ENCODE measurements around the gene FAM193B. TPM values are rescaled to one million over a fixed set of nuclear protein-coding genes. Genes with fewer than 3 reads are reported as not detected.

Gene FAM193B
- total RNA-seq, 1 donor from 2014 or later = 103 TPM

DNA sequence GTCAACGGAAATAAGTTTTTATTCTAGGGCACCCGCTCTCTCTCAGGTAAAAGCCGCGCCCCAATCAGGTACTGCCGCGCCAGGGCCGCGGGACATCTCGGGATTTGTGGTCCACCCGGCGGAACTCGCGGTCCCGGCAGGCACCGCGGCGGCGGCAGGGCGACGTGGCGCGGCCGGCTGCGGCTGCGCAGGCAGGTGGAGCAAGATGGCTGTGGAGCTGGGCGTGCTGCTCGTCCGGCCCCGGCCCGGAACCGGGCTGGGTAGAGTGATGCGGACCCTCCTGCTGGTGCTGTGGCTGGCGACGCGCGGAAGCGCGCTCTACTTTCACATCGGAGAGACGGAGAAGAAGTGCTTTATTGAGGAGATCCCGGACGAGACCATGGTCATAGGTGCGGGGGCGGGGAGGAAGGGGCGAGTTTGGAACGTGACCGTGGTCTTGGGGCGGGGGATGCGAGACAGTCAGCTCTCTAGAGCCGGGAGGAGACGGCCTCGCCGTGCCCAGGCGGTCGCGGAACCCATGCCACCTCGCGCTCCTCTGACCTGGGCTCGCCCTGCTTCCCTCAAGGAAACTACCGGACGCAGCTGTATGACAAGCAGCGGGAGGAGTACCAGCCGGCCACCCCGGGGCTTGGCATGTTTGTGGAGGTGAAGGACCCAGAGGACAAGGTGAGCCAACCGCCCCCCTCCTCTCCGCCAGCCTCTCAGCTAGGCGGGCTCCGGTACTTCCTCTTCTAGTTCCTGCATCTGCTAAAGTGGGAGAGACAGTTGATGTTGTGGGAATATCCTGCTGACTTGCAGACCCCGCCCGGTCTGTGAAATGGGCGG is 37.9 kb upstream of the FAM193B start, which contains the start of gene TMED9:
Gene TMED9 (plus strand): TSS at position 194 of the 825 bp plus-strand sequence. CDS start 12 bp downstream, at position 206.
- H3K27ac Mint-ChIP-seq = peak within 1 kb of the TSS; percentile 89
- peaks cover 30% of the 10 kb centered on the region for H3K27me3 Mint-ChIP-seq
- H3K36me3 Mint-ChIP-seq = peaks cover 15% of the 10 kb centered on the region
- peak within 1 kb of the TSS; percentile 95 for H3K4me3 Mint-ChIP-seq
- TF ChIP-seq, protein P1, sequence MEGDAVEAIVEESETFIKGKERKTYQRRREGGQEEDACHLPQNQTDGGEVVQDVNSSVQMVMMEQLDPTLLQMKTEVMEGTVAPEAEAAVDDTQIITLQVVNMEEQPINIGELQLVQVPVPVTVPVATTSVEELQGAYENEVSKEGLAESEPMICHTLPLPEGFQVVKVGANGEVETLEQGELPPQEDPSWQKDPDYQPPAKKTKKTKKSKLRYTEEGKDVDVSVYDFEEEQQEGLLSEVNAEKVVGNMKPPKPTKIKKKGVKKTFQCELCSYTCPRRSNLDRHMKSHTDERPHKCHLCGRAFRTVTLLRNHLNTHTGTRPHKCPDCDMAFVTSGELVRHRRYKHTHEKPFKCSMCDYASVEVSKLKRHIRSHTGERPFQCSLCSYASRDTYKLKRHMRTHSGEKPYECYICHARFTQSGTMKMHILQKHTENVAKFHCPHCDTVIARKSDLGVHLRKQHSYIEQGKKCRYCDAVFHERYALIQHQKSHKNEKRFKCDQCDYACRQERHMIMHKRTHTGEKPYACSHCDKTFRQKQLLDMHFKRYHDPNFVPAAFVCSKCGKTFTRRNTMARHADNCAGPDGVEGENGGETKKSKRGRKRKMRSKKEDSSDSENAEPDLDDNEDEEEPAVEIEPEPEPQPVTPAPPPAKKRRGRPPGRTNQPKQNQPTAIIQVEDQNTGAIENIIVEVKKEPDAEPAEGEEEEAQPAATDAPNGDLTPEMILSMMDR (conservative IDR thresholded peaks at IDR 0.05) = no peak
- H3K4me1 Mint-ChIP-seq (ENCODE audit: unreplicated experiment) = no peaks in the 10 kb centered on the region
- H3K9me3 Mint-ChIP-seq = no peaks in the 10 kb centered on the region
- DNase-seq (ENCODE audit: extremely low spot score, unreplicated experiment) = peak; percentile 93

DNA sequence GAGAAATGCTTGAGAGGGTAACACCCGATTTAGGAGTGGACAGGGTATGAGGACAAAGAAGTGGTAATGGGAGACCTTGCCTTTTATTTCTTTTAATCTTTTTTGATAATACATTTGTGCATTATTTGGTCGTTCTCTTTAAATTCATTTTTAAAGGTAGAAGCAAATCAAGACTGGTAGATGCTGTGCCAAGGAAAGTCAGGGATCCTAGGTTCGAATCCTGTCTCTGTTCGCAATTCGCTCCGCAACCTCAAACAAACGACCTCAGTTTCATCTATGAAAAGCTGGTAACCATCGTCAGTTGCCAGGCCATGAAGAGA is 37.3 kb upstream of the FAM193B start:
- H3K4me1 Mint-ChIP-seq (ENCODE audit: unreplicated experiment) = no peaks in the 10 kb centered on the region
- H3K27me3 Mint-ChIP-seq = peaks cover 33% of the 10 kb centered on the region
- H3K36me3 Mint-ChIP-seq = peaks cover 15% of the 10 kb centered on the region
- H3K4me3 Mint-ChIP-seq = peak overlapping the region; percentile 95
- H3K27ac Mint-ChIP-seq = peak overlapping the region; percentile 89
- DNase-seq (ENCODE audit: extremely low spot score, unreplicated experiment) = no peak
- H3K9me3 Mint-ChIP-seq = no peaks in the 10 kb centered on the region
- TF ChIP-seq, protein P1 (conservative IDR thresholded peaks at IDR 0.05) = no peak

DNA sequence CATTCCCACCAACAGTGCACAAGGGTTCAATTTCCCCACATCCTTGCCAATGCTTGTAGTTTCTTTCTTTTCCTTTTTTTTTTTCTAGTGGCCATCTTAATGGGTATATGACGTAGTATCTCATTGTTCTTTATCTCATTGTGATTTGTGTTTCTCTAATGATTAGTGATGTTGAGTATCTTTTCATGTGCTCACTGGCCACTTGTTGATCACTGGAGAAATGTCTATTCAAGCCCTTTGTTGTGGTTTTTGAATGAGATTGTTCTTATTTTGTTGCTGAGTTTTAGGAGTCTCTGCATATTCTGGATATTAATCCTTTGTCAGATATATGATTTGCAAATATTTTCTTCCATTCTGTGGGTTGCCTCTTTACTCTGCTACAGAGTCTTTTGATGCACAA is 36.0 kb upstream of the FAM193B start:
- TF ChIP-seq, protein P1 (conservative IDR thresholded peaks at IDR 0.05) = no peak
- Mint-ChIP-seq H3K27ac (peak overlapping the region; percentile 32), H3K36me3 (peaks cover 7% of the 10 kb centered on the region), H3K27me3 (peaks cover 43% of the 10 kb centered on the region), H3K4me3 (no peak overlapping the region), H3K9me3 (no peaks in the 10 kb centered on the region), H3K4me1 (ENCODE audit: unreplicated experiment) (no peaks in the 10 kb centered on the region)
- no peak for DNase-seq (ENCODE audit: extremely low spot score, unreplicated experiment)

DNA sequence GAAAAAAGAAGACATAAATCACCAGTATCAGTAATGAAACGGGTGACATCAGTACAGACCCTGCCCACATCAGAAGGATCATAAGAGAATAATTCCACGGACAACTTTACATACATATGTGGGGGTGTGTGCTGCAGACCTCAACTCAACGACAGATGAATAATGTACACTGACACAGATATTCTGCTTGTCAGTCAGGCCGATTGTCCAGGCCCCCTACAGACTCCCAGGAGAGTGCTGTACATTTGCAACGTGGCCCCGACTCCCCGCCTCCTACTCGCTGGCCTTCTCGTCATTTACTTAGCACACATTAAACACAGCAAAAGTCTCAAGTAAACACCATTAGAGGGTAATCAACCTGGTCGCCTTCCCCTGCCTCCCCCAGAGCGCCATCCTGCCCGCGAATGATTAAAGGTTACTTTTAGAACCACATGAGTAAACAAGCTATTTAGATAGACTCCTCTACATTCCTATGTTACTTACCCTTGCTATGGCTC is 34.1 kb upstream of the FAM193B start:
- TF ChIP-seq, protein P1 (conservative IDR thresholded peaks at IDR 0.05) = no peak
- H3K4me3 Mint-ChIP-seq = peak overlapping the region; percentile 14
- no peaks in the 10 kb centered on the region for H3K4me1 Mint-ChIP-seq (ENCODE audit: unreplicated experiment)
- H3K27me3 Mint-ChIP-seq = peaks cover 61% of the 10 kb centered on the region
- DNase-seq (ENCODE audit: extremely low spot score, unreplicated experiment) = no peak
- H3K9me3 Mint-ChIP-seq = no peaks in the 10 kb centered on the region
- H3K36me3 Mint-ChIP-seq = peaks cover 3% of the 10 kb centered on the region
- H3K27ac Mint-ChIP-seq = peak overlapping the region; percentile 14

DNA sequence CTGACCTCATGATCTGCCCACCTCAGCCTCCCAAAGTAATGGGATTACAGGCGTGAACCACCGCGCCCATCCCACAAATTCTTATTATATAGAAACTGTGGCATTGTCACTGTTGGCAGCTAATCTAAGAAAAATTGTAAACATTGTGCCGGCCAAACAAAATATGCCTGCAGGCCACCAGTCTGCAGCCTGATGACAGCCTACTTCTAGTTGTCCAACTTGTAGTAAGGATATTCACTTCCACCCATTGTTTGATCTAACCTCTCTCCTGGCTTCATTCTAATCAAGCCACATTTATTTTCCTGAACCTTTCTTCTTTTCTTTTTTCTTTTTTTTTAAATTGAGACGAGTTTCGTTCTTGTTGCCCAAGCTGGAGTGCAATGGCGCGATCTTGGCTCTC is 24.0 kb upstream of the FAM193B start:
- TF ChIP-seq, protein P1 (conservative IDR thresholded peaks at IDR 0.05) = no peak
- Mint-ChIP-seq H3K27ac (no peak overlapping the region), H3K9me3 (no peaks in the 10 kb centered on the region), H3K4me3 (no peak overlapping the region), H3K4me1 (ENCODE audit: unreplicated experiment) (no peaks in the 10 kb centered on the region), H3K36me3 (no peaks in the 10 kb centered on the region), H3K27me3 (peaks cover 4% of the 10 kb centered on the region)
- no peak for DNase-seq (ENCODE audit: extremely low spot score, unreplicated experiment)

All from type B pancreatic cell (in vitro differentiated cells).